ENCODE data around the gene DCC. TPM values are rescaled to one million over a fixed set of nuclear protein-coding genes. Genes with fewer than 3 reads are reported as not detected.

The DCC gene
- total RNA-seq, 1 experiment from 2014 or later = 1.0 TPM

DNA sequence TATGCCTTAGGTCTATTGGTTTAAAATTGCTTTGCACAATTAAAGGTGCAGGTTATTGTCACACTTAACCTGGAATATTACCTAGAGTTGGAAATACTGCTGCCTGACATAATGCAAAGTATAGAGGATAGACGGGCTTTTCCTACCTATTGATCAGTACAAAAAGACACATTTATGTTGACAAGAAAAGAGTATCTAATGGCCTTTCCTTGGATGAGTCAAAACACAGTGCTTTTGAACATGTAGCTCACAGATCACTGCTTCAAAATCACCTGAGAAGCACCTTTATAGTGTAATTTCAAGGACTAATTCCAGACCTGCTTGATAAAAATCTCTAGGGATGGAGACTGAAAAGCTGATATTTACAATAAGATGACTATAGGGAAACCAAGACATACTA, 262.8 kb downstream of the DCC start:
- DNase-seq (ENCODE audit: low spot score) = no peak

DNA sequence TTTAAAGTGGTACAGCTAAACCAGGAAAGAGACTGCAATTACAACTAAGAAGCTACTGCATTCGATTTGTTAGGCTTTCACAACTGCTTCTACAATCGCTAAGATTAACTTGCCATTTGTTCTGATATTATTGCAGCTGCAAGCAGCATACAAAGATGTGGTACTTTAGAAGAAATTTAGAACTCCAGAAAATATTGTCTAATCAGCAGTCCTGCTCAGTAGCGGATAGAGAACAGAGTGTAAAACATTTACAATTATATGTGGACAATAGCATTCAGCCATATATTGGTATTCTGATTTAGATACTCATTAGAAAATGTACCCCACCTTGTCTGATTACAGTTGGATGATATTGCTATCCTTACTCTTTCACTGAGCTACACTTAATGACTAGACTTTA, 265.3 kb downstream of the DCC start:
- DNase-seq (ENCODE audit: low spot score) = no peak

DNA sequence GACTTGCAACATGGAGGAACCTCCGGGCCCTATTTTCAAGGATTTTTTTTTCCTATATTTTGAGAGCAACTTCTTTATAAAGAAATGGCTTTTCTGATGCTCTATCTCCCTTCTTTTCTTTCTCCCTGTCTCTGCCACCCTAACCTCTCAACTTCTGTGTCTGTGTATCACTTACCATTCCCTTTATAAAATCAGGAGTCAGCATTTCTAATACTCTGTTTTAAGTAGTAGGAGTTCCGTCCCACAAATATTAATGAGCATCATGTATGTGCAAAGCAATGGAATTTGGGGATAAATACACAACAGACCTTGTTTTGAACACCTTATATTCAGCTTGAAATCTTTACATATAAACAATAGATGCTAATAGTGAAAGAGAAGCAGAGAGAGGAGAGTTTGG, 268.0 kb downstream of the DCC start:
- DNase-seq (ENCODE audit: low spot score) = no peak

DNA sequence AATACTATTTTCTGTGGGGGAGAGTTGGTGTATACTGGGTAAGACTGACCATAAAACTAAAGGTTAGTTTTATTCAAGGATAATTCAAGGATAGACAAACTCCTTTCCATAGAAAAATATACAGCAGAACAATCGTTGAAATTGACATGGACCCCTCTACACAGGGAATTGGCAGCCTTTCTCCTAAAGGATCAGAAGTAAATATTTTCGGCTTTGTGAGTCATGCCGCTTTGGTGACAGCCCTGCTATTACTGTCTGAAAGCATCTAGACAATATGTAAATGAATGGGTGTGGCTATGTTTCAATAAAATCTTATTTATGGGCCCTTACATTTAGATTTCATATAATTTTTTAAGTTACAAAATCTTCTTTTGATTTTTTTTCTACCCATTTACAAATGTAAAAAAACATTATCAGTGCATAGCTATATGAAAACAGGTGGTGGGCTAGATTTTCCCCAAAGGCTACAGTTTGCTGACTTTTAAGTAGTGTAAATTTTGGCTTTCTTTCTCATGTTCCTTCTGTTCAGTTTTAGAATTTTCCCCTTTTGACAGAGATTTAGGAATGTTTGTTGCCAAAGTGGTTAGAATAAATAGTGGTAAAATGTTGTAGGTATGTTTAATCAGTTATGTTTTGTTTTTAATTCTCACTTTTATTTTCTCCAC, 270.6 kb downstream of the DCC start:
- no peak for DNase-seq (ENCODE audit: low spot score)

DNA sequence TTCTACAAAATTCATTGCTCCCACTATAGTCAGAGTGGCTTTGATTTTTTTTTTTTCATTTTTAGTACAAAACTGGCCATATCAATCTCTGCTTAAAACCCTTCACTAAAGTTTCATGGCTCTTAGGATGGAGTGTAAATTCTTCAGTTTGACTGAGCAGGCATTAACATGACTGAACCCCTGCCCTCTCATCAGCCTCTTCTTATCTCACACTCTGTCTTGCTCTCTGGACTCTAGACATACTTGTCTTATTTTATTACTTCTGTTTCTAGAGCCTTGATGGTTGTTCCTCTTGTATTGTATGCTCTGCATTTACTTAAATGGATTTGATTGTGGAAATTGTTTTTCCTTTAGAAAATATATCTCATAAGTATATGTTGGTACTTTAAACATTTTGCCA, 272.4 kb downstream of the DCC start:
- DNase-seq (ENCODE audit: low spot score) = no peak

- DNase-seq (ENCODE audit: low spot score) = no peak
Observed at GRCh38 chr18:52615321-52615720, 275.3 kb downstream of the DCC start.

- no peak for DNase-seq (ENCODE audit: low spot score)
Observed at GRCh38 chr18:52615943-52616342, 275.9 kb downstream of the DCC start.

- no peak for DNase-seq (ENCODE audit: low spot score)
Observed at GRCh38 chr18:52617931-52618330, 277.9 kb downstream of the DCC start.

DNA sequence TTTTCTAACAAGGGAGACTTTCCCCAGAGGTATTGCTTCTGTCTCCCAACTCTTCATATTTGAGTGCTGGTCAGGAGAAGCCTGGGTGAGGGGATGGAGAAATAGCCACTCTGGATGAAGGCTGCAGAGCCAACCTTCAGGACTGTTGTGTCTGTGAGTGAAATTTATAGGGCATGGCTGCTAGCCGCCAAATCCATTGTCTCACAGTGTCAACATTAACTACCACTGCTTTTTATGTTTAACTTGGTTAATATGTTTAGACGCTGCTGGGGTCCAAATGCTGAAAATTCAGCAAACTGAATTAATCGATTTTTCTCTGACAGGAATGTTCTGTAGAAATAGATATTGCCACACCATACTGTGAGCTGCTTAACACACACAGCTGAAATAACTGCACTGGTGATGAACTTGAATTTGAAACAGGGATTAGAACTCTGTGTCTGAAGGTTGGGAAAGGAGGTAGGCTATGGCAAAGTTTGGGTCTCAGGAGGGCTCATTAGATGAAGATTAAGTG, 281.0 kb downstream of the DCC start:
- no peak for DNase-seq (ENCODE audit: low spot score)

DNA sequence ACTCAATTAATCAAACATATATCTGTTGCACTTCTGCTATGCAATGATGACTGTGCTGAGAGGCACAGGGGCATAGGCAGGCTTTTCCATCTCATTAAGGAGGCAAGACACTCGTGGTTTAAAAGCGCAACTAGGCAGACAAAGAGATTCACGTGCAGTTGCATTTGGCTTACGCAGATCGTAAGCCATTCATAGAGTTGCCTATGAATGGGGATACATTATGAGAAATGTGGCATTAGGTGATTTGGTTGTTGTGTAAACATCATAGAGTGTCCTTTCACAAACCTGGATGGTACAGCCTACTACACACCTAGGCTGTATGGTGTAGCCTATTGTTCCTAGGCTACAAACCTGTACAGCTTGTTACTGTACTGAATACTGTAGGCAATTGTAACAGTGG, 284.7 kb downstream of the DCC start:
- no peak for DNase-seq (ENCODE audit: low spot score)

DNA sequence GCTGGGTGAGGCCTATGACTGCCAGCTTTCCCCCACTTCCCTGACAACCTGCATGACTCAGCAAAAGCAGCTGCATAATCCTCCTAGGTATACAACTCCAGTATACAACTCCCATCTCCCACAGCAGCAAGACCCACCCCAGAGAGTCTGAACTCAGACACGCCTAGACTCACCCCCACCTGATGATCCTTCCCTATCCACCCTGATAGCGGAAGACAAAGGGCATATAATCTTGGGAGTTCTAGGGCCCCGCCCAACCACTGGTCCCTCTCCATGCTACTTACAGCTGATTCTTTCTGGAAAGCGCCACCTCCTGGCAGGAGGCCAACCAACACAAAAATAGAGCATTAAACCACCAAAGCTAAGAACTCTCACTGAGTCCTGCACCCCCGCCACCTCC, 296.5 kb downstream of the DCC start:
- DNase-seq (ENCODE audit: low spot score) = peak; percentile 66

GRCh38 chr18:52648201-52648600, 308.2 kb downstream of the DCC start:
- DNase-seq (ENCODE audit: low spot score) = no peak

- no peak for DNase-seq (ENCODE audit: low spot score)
Observed at GRCh38 chr18:52652391-52652790, 312.4 kb downstream of the DCC start.

- DNase-seq (ENCODE audit: low spot score) = no peak
Observed at GRCh38 chr18:52657043-52657805, 317.2 kb downstream of the DCC start.

GRCh38 chr18:52667463-52668065, 327.6 kb downstream of the DCC start:
- DNase-seq (ENCODE audit: low spot score) = no peak

DNA sequence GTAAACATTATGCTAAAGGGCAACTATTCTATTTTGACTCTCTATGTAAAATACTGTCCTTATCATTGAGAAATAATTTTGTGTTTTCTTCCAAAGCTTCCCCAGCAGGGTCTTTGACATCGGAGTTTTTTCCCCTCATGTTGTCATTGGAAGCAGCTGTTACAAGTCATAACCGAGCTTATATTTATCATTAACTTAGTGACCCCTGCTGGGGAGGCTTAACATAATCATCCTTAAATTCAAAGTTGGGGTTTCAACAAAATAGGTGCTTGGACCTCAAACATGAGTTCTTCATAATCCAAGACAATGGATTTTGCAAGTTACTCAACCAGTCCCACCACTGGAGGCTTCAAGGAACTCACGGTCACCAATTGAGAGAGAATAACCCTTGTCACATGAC, 330.9 kb downstream of the DCC start:
- DNase-seq (ENCODE audit: low spot score) = peak; percentile 9

- DNase-seq (ENCODE audit: low spot score) = no peak
Observed at GRCh38 chr18:52678034-52678433, 338.0 kb downstream of the DCC start.

GRCh38 chr18:52678551-52678950, 338.6 kb downstream of the DCC start:
- no peak for DNase-seq (ENCODE audit: low spot score)

DNA sequence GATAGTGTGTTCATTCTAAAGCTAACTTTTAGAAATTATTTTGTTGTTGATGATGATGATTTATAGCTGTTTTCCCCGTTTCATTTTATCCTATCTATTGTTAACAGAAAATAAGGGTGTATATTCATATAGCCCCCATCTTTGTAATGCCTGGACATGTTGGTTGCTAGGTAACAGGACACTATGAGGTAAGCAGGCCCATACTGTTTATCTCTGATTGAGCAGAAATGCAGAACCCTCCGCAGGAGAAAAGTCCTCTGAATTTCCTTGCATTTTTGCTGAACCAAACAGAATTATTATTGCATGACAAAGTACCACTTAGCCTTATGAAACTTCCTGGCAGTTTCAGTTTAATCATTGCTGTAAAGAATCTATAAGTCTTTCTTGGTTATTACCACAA, 339.4 kb downstream of the DCC start:
- no peak for DNase-seq (ENCODE audit: low spot score)

- no peak for DNase-seq (ENCODE audit: low spot score)
Observed at GRCh38 chr18:52682260-52682659, 342.3 kb downstream of the DCC start.

DNA sequence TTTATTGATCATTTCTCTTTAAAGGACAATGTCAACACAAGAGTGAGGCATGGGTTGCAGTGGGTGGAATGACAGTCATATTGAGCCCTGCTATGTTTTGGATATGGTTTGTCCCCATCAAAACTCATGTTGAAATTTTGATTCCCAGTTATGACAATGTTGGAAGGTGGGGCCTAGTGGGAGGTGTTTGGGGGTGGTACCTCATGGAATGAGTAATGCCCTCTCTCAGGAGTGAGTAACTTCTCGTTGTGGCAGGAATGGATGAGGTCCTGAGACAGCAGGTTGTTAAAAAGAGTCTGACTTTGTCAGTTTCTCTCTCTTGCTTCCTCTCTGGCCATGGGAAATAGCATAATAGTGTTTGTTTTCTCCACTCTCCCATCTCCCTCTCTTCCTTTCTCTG, 345.3 kb downstream of the DCC start:
- no peak for DNase-seq (ENCODE audit: low spot score)

DNA sequence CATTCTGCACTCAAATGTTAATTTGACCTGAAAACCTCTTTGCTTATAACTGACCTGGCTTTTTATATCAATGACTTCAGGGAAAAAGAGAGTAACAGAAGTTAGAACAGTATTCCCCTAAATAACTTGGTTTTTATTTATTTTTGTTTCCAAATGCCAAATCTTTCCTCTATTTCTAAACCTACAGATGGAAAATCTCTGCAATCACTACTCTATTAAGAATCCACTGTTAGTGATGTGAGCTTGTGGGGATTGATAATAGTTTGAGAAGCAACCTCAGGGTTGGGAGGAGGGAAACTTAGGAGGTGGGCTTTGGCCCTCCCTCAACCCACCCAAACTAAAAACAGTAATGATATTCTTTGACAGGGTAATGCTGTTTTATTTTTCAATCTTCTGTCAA, 351.8 kb downstream of the DCC start:
- no peak for DNase-seq (ENCODE audit: low spot score)

DNA sequence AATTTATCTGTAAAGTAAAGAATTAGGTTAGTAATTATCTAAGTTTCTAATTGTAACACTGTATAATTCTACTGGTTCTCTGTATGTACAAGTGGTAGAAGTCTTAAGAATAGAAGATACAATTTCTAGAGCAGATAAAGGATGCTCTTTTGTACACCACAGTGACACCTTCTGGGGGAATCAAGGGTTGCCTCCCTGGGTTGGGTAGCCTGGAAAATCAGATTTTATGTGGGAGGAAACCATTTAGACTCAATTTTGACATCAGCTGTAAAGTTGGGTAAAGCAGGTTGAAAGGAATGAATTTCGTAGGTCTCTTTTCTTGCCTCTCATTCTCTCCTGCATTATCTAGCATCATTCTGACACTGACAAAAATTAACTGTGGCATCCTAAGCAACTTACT, 354.8 kb downstream of the DCC start:
- no peak for DNase-seq (ENCODE audit: low spot score)

Measured in H4 (cell line).